ENCODE data around the gene PTGES2.

PTGES2 gene

GRCh38 chr9:128153060-128153946, 25.8 kb upstream of the PTGES2 start:
- no peak for DNase-seq (ENCODE audit: low read depth, low spot score)

GRCh38 chr9:128152133-128153059, 24.9 kb upstream of the PTGES2 start:
- DNase-seq (ENCODE audit: low read depth, low spot score) = no peak

- DNase-seq (ENCODE audit: low read depth, low spot score) = no peak
Observed at GRCh38 chr9:128151309-128152132, 24.0 kb upstream of the PTGES2 start.

- no peak for DNase-seq (ENCODE audit: low read depth, low spot score)
Observed at GRCh38 chr9:128150594-128151308, 23.2 kb upstream of the PTGES2 start.

GRCh38 chr9:128149951-128150593, 22.5 kb upstream of the PTGES2 start:
- no peak for DNase-seq (ENCODE audit: low read depth, low spot score)

GRCh38 chr9:128149001-128149701, 21.6 kb upstream of the PTGES2 start, which contains the start of gene LCN2:
TSS of gene LCN2 (plus strand) at chr9:128149453. CDS start at chr9:128149526, 73 bp downstream.
- no peak for DNase-seq (ENCODE audit: low read depth, low spot score)

GRCh38 chr9:128148509-128149000, 21.0 kb upstream of the PTGES2 start:
- no peak for DNase-seq (ENCODE audit: low read depth, low spot score)

- DNase-seq (ENCODE audit: low read depth, low spot score) = no peak
Observed at GRCh38 chr9:128146591-128147120, 19.1 kb upstream of the PTGES2 start.

- no peak for DNase-seq (ENCODE audit: low read depth, low spot score)
Observed at GRCh38 chr9:128145951-128146351, 18.4 kb upstream of the PTGES2 start.

- no peak for DNase-seq (ENCODE audit: low read depth, low spot score)
Observed at GRCh38 chr9:128145536-128145935, 18.0 kb upstream of the PTGES2 start.

GRCh38 chr9:128144239-128145181, 17.0 kb upstream of the PTGES2 start:
- no peak for DNase-seq (ENCODE audit: low read depth, low spot score)

GRCh38 chr9:128143525-128144238, 16.2 kb upstream of the PTGES2 start:
- no peak for DNase-seq (ENCODE audit: low read depth, low spot score)

- DNase-seq (ENCODE audit: low read depth, low spot score) = no peak
Observed at GRCh38 chr9:128142596-128142995, 15.1 kb upstream of the PTGES2 start.

GRCh38 chr9:128142061-128142460, 14.5 kb upstream of the PTGES2 start:
- no peak for DNase-seq (ENCODE audit: low read depth, low spot score)

- no peak for DNase-seq (ENCODE audit: low read depth, low spot score)
Observed at GRCh38 chr9:128141604-128142003, 14.1 kb upstream of the PTGES2 start.

- no peak for DNase-seq (ENCODE audit: low read depth, low spot score)
Observed at GRCh38 chr9:128139621-128140020, 12.1 kb upstream of the PTGES2 start.

GRCh38 chr9:128138001-128138400, 10.5 kb upstream of the PTGES2 start:
- DNase-seq (ENCODE audit: low read depth, low spot score) = no peak
